HCT116 (cell line): ENCODE data around the gene HMBS.
"Not testable (repeated sequence)": the region's sequence is repeated elsewhere in the genome, so short reads cannot be mapped to it uniquely, and the experiment has no call there.

Source experiments
- CTCF ChIP-seq, 3 experiments: fragments of 200-600 bp in 1 of 3; sonication (generic) in 1 of 3; IDR thresholded peaks in 2 of 3; conservative IDR thresholded peaks in 1 of 3; 2 replicates each; pipeline ENCODE4 v1.5.1; 2012 to 2017; ENCODE audit warnings: low read depth in 2 of 3, low read length in 2 of 3, antibody characterized with exemption in 1 of 3, borderline replicate concordance in 1 of 3, control low read depth in 1 of 3, mild to moderate bottlenecking in 1 of 3, mixed read lengths in 1 of 3, mixed run types in 1 of 3, moderate library complexity in 1 of 3; ENCODE audit not compliant: insufficient read depth in 1 of 3
- EZH2 ChIP-seq: fragments of 200-600 bp; sonication (generic); IDR thresholded peaks from 2 replicates; pipeline ENCODE4 v1.6.1; 2017; ENCODE audit warnings: antibody characterized with exemption, mixed run types
- MAX ChIP-seq: IDR thresholded peaks from 2 replicates; pipeline ENCODE4 v1.6.1; 2012
- POLR2A ChIP-seq: IDR thresholded peaks from 2 replicates; pipeline ENCODE4 v1.7.0; 2011; ENCODE audit warnings: borderline replicate concordance; ENCODE audit not compliant: insufficient read depth, insufficient read length; ENCODE audit errors: extremely low read depth
- RAD21 ChIP-seq: IDR thresholded peaks from 2 replicates; pipeline ENCODE4 v1.6.1; 2012; ENCODE audit warnings: low read depth, mild to moderate bottlenecking
- SIN3A ChIP-seq: IDR thresholded peaks from 2 replicates; pipeline ENCODE4 v1.6.1; 2012; ENCODE audit warnings: low read depth
- YY1 ChIP-seq: IDR thresholded peaks from 2 replicates; pipeline ENCODE4 v1.6.1; 2011; ENCODE audit warnings: low read length, low read depth, moderate library complexity, mild to moderate bottlenecking; ENCODE audit not compliant: insufficient replicate concordance; ENCODE audit errors: extremely low read depth

DNA sequence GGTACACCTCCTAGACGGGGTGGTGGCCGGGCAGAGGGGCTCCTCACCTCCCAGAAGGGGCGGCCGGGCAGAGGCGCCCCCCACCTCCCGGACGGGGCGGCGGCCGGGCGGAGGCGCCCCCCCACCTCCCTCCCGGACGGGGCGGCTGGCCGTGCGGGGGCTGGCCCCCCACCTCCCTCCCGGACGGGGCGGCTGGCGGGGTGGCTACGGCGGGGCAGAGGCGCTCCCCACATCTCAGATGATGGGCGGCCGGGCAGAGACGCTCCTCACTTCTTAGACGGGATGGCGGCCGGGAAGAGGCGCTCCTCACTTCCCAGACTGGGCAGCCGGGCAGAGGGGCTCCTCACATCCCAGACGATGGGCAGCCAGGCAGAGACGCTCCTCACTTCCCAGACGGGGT lies 25.6 kb upstream of the HMBS start:
- not testable (repeated sequence) for TF ChIP-seq CTCF (IDR thresholded peaks at IDR 0.05 in 2 of 3, conservative IDR thresholded peaks at IDR 0.05 in 1 of 3; ENCODE audit: borderline replicate concordance in 1 of 3, insufficient read depth in 1 of 3, low read depth in 2 of 3, low read length in 2 of 3); MAX; EZH2; POLR2A; SIN3A; YY1; RAD21
